ENCODE data around the gene RIC1. TPM values are rescaled to one million over a fixed set of nuclear protein-coding genes. Genes with fewer than 3 reads are reported as not detected.

RIC1 gene
- total RNA-seq, 1 experiment from 2014 or later: 23.1 TPM

GRCh38 chr9:5718296-5719032 lies 89.6 kb downstream of the RIC1 start:
- H3K4me1 Mint-ChIP-seq (ENCODE audit: insufficient read depth, unreplicated experiment): peaks cover 6% of the 10 kb centered on the region
- H3K9me3 Mint-ChIP-seq (ENCODE audit: unreplicated experiment): no peaks in the 10 kb centered on the region
- no peak for TF ChIP-seq CTCF (IDR thresholded peaks at IDR 0.05; ENCODE audit: unreplicated experiment)
- DNase-seq (ENCODE audit: unreplicated experiment): no peak
- POLR2A ChIA-PET: interaction anchor here (0.6 to 1.5 kb wide), 5 partner anchors 10 to 281 kb away, joined by 3 to 4 read pairs (median 4); partner anchors contain the start of genes PLGRKT and RIC1
- H3K4me3 Mint-ChIP-seq (ENCODE audit: unreplicated experiment): no peak overlapping the region
- H3K36me3 Mint-ChIP-seq (ENCODE audit: insufficient read depth, unreplicated experiment): peaks cover 60% of the 10 kb centered on the region
- no peak overlapping the region for H3K27ac Mint-ChIP-seq (ENCODE audit: low read depth, unreplicated experiment)
- no TSS peak for BruUV-seq (replicated peaks)
- no peaks in the 10 kb centered on the region for H3K27me3 Mint-ChIP-seq (ENCODE audit: insufficient read depth, unreplicated experiment)
- intact Hi-C loops (cut with micrococcal nuclease): no loop called here
- CTCF ChIA-PET: interaction anchor here (0.6 to 1.9 kb wide), 6 partner anchors 10 to 532 kb away, joined by 3 to 11 read pairs (median 4); no protein-coding TSS in a partner anchor

GRCh38 chr9:5719100-5719926 lies 90.4 kb downstream of the RIC1 start:
- BruUV-seq (replicated peaks): no TSS peak
- Mint-ChIP-seq H3K4me3 (ENCODE audit: unreplicated experiment) (no peak overlapping the region), H3K36me3 (ENCODE audit: insufficient read depth, unreplicated experiment) (peaks cover 58% of the 10 kb centered on the region), H3K9me3 (ENCODE audit: unreplicated experiment) (no peaks in the 10 kb centered on the region), H3K4me1 (ENCODE audit: insufficient read depth, unreplicated experiment) (peaks cover 6% of the 10 kb centered on the region), H3K27ac (ENCODE audit: low read depth, unreplicated experiment) (no peak overlapping the region), H3K27me3 (ENCODE audit: insufficient read depth, unreplicated experiment) (no peaks in the 10 kb centered on the region)
- DNase-seq (ENCODE audit: unreplicated experiment): no peak
- ChIA-PET CTCF (interaction anchor here (0.5 to 1.9 kb wide), 3 partner anchors 9 to 1010 kb away, joined by 3 to 11 read pairs (median 4); no protein-coding TSS in a partner anchor), POLR2A (interaction anchor here (0.6 to 1.5 kb wide), 2 partner anchors 14 to 91 kb away, joined by 3 to 4 read pairs; partner anchors contain the start of gene RIC1)
- intact Hi-C loops (cut with micrococcal nuclease): no loop called here
- TF ChIP-seq CTCF (IDR thresholded peaks at IDR 0.05; ENCODE audit: unreplicated experiment): no peak

DNA sequence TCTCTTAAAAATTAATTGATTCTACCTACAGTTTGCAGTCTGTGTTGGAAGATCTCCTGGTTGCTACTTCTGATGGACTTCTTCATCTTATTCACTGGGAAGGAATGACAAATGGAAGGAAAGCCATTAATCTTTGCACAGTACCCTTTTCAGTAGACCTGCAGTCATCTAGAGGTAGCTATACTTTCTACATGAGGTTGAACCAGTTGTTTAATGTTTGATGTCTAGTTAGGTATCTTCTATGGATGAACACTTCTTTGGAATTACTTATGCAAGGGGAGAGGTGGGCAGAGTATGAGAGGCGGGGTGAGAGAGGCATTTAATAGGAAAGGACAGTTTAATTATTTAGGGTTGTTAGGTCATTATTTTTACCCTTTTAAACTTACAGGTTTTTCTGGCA lies 91.2 kb downstream of the RIC1 start:
- TF ChIP-seq CTCF (IDR thresholded peaks at IDR 0.05; ENCODE audit: unreplicated experiment): no peak
- DNase-seq (ENCODE audit: unreplicated experiment): no peak
- Mint-ChIP-seq H3K27ac (ENCODE audit: low read depth, unreplicated experiment) (no peak overlapping the region), H3K27me3 (ENCODE audit: insufficient read depth, unreplicated experiment) (no peaks in the 10 kb centered on the region), H3K36me3 (ENCODE audit: insufficient read depth, unreplicated experiment) (peaks cover 58% of the 10 kb centered on the region), H3K4me3 (ENCODE audit: unreplicated experiment) (no peak overlapping the region), H3K4me1 (ENCODE audit: insufficient read depth, unreplicated experiment) (peaks cover 2% of the 10 kb centered on the region), H3K9me3 (ENCODE audit: unreplicated experiment) (peaks cover 1% of the 10 kb centered on the region)
- POLR2A ChIA-PET: no interaction called here
- BruUV-seq (replicated peaks): no TSS peak
- intact Hi-C loops (cut with micrococcal nuclease): no loop called here
- CTCF ChIA-PET: no interaction called here
